Dendritic cell treated with granulocyte-macrophage colony-stimulating factor and Interleukin-4, amounts not matched to agents 40 ng/mL and 50 ng/mL, for 4 days (primary cell): Measurements from ENCODE around the gene ZNF654.

Source experiments
- H3K27ac Mint-ChIP-seq: one replicate; pipeline ENCODE4 v1.8.0; 2022; ENCODE audit warnings: mild to moderate bottlenecking, mixed read lengths
- H3K27me3 Mint-ChIP-seq: one replicate; pipeline ENCODE4 v1.8.0; 2022; ENCODE audit warnings: mild to moderate bottlenecking, mixed read lengths
- H3K36me3 Mint-ChIP-seq: one replicate; pipeline ENCODE4 v1.8.0; 2022; ENCODE audit warnings: low read depth, mixed read lengths
- H3K4me1 Mint-ChIP-seq: one replicate; pipeline ENCODE4 v1.8.0; 2022; ENCODE audit warnings: low read depth, mixed read lengths
- H3K4me3 Mint-ChIP-seq: one replicate; pipeline ENCODE4 v1.8.0; 2022; ENCODE audit warnings: mild to moderate bottlenecking, moderate library complexity, mixed read lengths
- H3K9me3 Mint-ChIP-seq: one replicate; pipeline ENCODE4 v1.8.0; 2022; ENCODE audit warnings: mixed read lengths
- intact Hi-C: fragments of 100-400 bp; cut with micrococcal nuclease; formaldehyde crosslinking; loops from one replicate; pipeline ENCODE4 v1.15.0; 2022

Gene ZNF654

DNA sequence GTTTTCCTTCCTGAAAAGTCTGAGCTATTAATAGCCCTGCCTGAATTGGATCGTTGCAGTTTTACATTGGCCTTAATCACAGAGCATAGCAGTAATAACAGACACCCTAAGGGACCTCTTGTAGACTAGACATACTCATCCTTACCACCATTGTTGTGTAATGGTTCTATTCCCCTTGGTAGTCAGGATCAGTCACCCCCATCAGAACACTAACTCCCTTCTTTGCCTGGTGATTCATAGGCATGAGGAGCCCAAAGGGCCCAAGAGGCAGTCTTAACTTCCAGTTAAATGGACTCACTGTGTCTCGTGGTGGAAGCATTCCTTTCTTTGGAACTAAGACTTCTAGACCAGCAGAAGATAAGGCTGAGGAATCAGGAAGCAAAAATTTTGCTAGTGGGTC is 20.5 kb upstream of the ZNF654 start:
- no peak overlapping the region for H3K4me3 Mint-ChIP-seq
- H3K4me1 Mint-ChIP-seq: peaks cover 5% of the 10 kb centered on the region
- no peaks in the 10 kb centered on the region for H3K27me3 Mint-ChIP-seq
- intact Hi-C loops: no loop called here
- no peaks in the 10 kb centered on the region for H3K9me3 Mint-ChIP-seq
- no peak overlapping the region for H3K27ac Mint-ChIP-seq
- no peaks in the 10 kb centered on the region for H3K36me3 Mint-ChIP-seq

DNA sequence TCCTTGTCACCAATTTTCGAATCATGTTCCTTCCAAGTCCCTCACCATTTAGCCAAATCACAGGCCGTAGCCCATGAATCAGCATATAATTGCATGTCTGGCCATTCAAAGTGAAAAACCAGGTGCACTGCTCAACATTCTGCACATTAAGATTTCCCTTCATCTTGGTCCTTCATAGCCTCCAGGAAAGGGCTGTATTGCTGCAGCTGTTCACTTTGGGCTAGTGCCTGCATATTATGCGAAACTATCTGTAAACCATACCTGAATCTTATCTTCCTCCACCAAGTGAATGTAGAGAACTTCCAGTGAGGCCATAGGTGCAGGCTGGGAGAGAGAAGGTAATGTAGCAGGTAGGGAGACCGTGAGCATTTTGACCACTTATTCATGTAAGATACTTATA is 18.5 kb upstream of the ZNF654 start:
- H3K27ac Mint-ChIP-seq: no peak overlapping the region
- H3K9me3 Mint-ChIP-seq: no peaks in the 10 kb centered on the region
- H3K4me3 Mint-ChIP-seq: no peak overlapping the region
- no peaks in the 10 kb centered on the region for H3K27me3 Mint-ChIP-seq
- intact Hi-C loops: no loop called here
- H3K36me3 Mint-ChIP-seq: no peaks in the 10 kb centered on the region
- no peaks in the 10 kb centered on the region for H3K4me1 Mint-ChIP-seq

DNA sequence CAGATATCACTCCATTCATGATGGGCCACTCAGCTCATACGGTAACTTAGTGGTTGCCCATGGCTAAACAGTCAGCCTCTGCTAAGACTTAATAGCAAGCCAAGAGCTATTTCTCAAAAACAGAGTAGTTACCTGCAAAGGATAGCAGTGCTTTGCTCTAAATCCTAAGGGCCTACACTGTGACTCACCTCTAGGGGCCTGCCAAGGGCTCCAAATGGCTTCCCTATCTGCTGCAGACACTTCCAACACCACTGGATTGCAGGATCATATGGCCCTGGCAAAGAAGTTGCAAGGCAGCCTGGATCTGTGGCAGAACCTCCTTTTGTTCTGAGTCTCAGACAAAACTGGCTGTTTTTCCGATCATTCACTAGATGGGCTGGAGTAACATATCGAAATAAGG is 18.1 kb upstream of the ZNF654 start:
- Mint-ChIP-seq H3K4me3 (no peak overlapping the region), H3K27me3 (no peaks in the 10 kb centered on the region), H3K9me3 (no peaks in the 10 kb centered on the region), H3K36me3 (no peaks in the 10 kb centered on the region), H3K27ac (no peak overlapping the region), H3K4me1 (no peaks in the 10 kb centered on the region)
- intact Hi-C loops: no loop called here

DNA sequence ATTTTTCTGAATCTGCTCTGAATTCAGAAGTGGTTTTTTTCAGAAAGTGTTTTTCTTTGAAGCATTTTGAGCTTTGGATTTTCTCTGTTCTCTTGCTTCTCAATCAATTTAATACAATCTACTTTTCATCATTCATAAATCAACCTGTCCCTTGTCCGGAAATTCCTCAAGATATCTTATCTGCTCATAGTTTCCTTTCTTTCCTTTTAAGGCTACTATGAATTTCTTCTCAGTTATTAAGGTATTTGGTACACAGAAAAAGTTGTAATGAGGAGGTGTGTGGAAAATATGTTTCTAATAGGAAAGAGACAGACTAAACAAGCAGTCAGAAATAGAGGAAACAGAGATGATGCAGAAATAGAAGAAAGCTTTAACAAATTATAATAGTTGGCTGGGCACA is 14.6 kb upstream of the ZNF654 start:
- no peak overlapping the region for H3K4me3 Mint-ChIP-seq
- peaks cover 5% of the 10 kb centered on the region for H3K4me1 Mint-ChIP-seq
- intact Hi-C loops: no loop called here
- no peaks in the 10 kb centered on the region for H3K27me3 Mint-ChIP-seq
- peaks cover 12% of the 10 kb centered on the region for H3K9me3 Mint-ChIP-seq
- no peaks in the 10 kb centered on the region for H3K36me3 Mint-ChIP-seq
- no peak overlapping the region for H3K27ac Mint-ChIP-seq

DNA sequence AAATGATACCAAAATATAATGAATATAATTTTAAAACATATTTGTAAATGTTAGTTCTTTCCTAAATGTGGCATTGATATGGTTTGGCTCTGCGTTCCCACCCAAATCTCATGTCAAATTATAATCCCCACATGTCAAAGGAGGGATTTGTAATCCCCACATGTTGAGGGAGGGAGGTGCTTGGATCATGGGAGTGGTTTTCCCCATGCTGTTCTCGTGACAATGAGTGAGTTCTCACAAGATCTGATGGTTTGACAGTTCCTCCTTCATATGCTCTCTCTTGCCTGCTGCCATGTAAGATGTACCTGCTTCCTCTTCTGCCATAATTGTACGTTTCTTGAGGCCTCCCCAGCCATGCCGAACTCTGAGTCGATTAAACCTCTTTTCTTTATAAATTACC is 12.3 kb upstream of the ZNF654 start:
- Mint-ChIP-seq H3K36me3 (no peaks in the 10 kb centered on the region), H3K4me3 (no peak overlapping the region), H3K9me3 (peaks cover 17% of the 10 kb centered on the region), H3K4me1 (peaks cover 5% of the 10 kb centered on the region), H3K27ac (no peak overlapping the region), H3K27me3 (no peaks in the 10 kb centered on the region)
- intact Hi-C loops: no loop called here

DNA sequence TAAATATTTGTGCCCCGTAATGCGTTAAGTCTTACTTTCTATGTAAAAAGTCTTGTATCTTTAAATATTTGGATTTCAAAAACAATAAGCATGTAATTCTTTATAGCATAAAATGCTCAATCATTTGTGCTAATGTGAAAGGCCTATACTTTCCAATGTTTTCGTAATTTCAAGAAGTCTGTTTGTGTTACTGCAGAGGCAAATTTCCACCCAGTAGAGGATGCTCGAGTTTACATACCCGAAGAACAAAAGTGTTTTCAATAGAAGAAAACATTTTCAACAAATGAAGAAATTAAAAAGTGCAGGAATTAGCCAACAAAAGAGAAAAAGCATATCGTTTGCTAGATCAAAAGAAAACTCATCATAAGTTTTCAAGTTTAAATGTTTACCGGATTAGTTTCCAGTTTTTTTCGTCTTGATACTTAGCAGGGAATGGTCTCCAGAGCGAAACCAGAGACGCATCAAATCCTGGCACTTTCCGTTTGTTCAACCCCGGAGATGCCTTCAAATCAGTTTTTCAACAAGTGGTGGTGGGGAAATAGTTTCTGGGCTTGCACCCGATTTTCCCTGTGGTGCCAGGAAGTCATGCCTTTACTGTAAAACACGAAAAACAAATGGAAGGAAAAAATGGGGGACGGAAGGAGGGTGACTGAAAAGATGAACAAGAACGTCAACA is 1.3 kb upstream of the ZNF654 start:
- Mint-ChIP-seq H3K9me3 (no peaks in the 10 kb centered on the region), H3K4me3 (peak overlapping the region; percentile 96), H3K4me1 (peaks cover 33% of the 10 kb centered on the region), H3K36me3 (peaks cover 40% of the 10 kb centered on the region), H3K27me3 (no peaks in the 10 kb centered on the region), H3K27ac (peak overlapping the region; percentile 92)
- intact Hi-C loops: loop anchor here (2.0 to 5.0 kb wide), 3 partner anchors 27 to 830 kb away; partner anchors contain the start of gene CHMP2B

DNA sequence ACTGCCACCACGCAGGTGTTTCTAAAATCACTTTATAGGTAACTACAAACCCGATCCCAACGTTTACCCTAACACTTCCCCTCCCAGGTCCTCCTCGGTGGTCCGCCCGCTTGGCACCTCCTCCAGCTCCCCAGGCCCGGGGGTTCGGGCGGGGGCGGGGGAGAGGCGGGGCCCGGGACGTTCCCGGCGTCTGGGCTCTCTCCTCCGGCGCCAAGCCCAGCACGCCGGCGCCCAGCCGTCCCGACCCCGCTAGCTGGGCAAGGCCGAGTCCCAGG is 812 bp upstream of the ZNF654 start:
- Mint-ChIP-seq H3K36me3 (peaks cover 40% of the 10 kb centered on the region), H3K27ac (peak overlapping the region; percentile 92), H3K27me3 (no peaks in the 10 kb centered on the region), H3K9me3 (no peaks in the 10 kb centered on the region), H3K4me3 (peak overlapping the region; percentile 96), H3K4me1 (peaks cover 33% of the 10 kb centered on the region)
- intact Hi-C loops: loop anchor here (2.0 to 5.0 kb wide), 3 partner anchors 27 to 831 kb away; partner anchors contain the start of gene CHMP2B

DNA sequence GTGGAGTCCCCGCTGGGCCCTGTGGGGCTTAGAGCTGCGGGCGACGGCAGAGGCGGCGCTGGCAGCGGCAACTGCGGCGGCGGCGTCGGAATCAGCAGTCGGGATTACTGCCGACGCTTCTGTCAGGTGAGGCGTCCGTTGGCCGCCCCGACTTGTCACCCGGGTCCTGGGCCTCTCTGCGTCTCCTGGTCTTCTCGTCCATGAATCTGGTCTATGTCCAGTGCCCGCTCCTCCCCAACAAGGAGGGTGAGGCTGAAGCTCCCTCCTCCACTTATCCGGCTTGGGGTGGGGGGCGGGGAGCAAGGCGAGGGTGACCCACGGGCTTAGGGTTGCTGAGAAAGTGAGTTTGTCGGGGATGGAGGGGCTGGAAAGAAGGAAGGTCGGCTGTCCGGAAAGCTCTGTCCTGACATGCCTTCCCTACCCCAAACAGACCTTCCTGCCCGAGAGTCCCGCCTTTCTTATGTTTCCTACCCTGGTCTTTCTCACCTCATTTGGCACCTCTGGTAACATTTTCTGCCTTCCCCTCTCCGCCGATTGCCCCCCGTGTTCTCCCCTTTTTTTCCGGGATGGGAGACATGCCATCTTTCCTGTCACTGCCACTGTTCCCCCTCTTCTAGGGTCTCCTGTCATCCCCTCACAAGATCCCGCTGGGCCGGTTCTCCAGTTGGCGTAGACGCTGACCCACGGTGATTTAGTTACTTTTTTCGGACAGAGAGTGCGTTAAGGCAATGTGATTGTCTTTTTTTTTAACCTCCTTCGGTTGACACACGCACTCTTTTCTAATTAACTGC is 520 bp downstream of the ZNF654 start:
- Mint-ChIP-seq H3K4me1 (peaks cover 44% of the 10 kb centered on the region), H3K27ac (peak overlapping the region; percentile 92), H3K36me3 (peaks cover 38% of the 10 kb centered on the region), H3K27me3 (no peaks in the 10 kb centered on the region), H3K9me3 (no peaks in the 10 kb centered on the region), H3K4me3 (peak overlapping the region; percentile 96)
- intact Hi-C loops: loop anchor here (1.0 to 5.0 kb wide), 4 partner anchors 29 to 832 kb away; partner anchors contain the start of gene CHMP2B

DNA sequence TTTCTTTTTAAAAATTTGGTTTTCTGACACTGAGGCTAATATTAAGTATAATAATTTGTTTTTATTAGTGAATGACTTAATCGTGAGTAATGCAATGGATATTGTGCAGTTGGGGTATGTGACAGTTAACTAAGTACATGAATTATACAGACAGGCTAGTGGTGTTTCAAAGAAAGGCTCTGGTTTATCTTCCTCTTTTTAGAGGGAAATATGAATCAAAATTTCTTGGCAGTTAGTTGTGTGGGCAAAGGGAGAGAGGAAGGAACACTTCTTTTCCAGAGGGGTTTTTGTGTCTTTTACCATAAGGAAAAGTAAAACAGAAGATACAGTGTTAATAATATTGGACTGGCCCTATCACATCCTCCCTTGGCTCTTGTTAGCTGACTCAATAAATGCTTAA is 2.7 kb downstream of the ZNF654 start:
- H3K4me3 Mint-ChIP-seq: peak overlapping the region; percentile 28
- intact Hi-C loops: no loop called here
- H3K4me1 Mint-ChIP-seq: peaks cover 37% of the 10 kb centered on the region
- no peaks in the 10 kb centered on the region for H3K9me3 Mint-ChIP-seq
- H3K27me3 Mint-ChIP-seq: no peaks in the 10 kb centered on the region
- H3K36me3 Mint-ChIP-seq: peaks cover 19% of the 10 kb centered on the region
- peak overlapping the region; percentile 53 for H3K27ac Mint-ChIP-seq

DNA sequence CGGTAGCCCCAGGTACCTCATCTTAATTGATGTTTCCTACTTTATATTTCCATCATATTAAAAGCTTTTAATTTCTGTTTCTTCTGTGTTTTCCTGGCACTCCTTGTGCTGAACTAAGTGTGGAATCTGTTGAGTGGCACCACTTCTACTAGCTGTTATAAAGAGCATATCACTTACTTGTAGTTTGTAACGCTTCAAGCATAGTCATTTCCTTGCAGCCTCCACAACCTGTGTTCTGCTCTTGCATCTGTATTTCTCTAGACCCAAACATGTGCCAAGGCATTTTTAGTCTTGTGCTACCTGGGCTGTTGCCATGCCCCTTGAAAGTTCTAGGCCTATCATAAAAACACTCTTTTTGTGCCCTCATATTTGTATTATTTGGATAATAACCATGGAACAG is 16.0 kb downstream of the ZNF654 start:
- no peak overlapping the region for H3K27ac Mint-ChIP-seq
- intact Hi-C loops: no loop called here
- H3K4me1 Mint-ChIP-seq: peaks cover 45% of the 10 kb centered on the region
- no peaks in the 10 kb centered on the region for H3K9me3 Mint-ChIP-seq
- H3K4me3 Mint-ChIP-seq: no peak overlapping the region
- H3K36me3 Mint-ChIP-seq: peaks cover 6% of the 10 kb centered on the region
- H3K27me3 Mint-ChIP-seq: no peaks in the 10 kb centered on the region

DNA sequence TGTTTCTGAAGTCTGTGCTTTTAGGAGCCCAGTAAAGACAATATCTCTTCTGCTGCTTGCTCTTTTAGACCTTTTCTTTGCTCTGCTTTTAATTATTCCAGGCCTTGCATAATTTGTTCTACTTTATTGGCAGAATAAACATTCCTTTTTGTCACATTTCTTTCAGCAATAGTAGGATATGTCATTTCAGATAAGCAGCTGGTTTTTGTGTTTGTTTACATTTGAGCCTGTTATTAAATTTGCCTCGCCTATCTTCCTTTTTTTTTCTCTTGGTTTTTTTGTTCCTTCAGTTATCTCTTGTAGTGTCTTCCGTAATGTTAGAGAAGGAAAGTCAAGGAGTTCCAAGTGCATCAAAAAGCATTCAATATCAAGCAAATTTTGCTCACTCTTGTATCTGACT is 16.4 kb downstream of the ZNF654 start:
- H3K27me3 Mint-ChIP-seq: no peaks in the 10 kb centered on the region
- H3K4me3 Mint-ChIP-seq: no peak overlapping the region
- H3K9me3 Mint-ChIP-seq: no peaks in the 10 kb centered on the region
- H3K27ac Mint-ChIP-seq: peak overlapping the region; percentile 1
- H3K36me3 Mint-ChIP-seq: peaks cover 6% of the 10 kb centered on the region
- intact Hi-C loops: no loop called here
- peaks cover 45% of the 10 kb centered on the region for H3K4me1 Mint-ChIP-seq

DNA sequence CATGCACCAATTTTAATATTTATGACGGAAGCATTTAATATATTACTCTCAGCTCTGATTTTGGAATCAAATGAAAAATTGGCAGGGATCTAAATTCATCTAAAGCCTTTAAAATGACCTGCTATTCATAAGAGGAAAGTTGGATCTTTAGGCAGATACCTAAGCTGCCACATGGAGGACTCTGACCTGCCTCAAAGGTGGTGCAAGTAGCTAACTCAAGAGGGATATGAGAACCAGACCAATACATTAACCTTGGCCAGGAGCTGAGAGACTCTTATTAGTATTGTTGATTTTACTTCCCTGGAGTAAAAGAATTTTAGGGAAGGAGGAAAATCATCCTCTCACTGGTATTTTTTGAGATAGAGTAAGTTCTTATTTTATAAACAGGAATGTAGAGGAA is 17.7 kb downstream of the ZNF654 start:
- intact Hi-C loops: no loop called here
- Mint-ChIP-seq H3K36me3 (peaks cover under 1% of the 10 kb centered on the region), H3K9me3 (no peaks in the 10 kb centered on the region), H3K4me3 (no peak overlapping the region), H3K27ac (no peak overlapping the region), H3K4me1 (peaks cover 52% of the 10 kb centered on the region), H3K27me3 (no peaks in the 10 kb centered on the region)

DNA sequence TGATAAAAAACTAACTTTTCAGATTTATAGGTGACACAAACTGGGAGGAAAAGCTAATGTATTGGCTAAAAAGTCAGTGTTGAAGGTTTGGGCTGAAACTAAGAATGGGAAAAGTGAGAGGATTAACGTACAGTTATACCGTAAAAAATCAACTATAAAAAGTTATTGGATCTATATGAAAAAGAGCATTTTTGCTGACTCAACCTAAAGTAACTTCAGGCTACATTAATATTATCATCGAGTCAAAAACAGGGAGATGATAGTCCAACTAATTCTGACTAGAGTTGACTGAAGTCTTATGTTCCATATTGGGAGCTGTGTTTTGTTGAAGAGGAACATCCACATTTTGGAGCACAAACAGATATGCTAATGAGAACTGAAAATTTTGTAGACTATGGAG is 19.9 kb downstream of the ZNF654 start:
- Mint-ChIP-seq H3K27me3 (no peaks in the 10 kb centered on the region), H3K4me3 (no peak overlapping the region), H3K9me3 (no peaks in the 10 kb centered on the region), H3K27ac (no peak overlapping the region), H3K36me3 (peaks cover under 1% of the 10 kb centered on the region), H3K4me1 (peaks cover 55% of the 10 kb centered on the region)
- intact Hi-C loops: no loop called here

DNA sequence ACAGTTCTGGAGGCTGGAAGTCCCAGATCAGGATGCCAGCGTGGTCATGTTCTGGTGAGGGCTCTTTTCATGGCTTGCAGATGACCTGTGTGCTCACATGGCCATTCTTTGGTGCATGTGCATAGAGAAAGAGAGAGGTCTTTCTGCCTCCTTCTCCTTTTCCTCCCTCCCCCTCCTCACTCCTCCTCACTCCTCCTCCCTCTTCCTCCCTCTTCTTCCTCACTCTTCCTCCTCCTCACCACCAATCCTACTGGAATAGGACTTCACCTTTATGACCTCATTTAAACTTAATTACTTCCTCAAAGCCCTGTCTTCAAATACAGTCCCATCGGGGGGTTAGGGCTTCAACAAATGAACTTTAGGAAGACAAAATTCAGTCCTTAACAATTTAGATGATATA is 23.8 kb downstream of the ZNF654 start:
- H3K9me3 Mint-ChIP-seq: no peaks in the 10 kb centered on the region
- H3K27ac Mint-ChIP-seq: no peak overlapping the region
- peaks cover 37% of the 10 kb centered on the region for H3K4me1 Mint-ChIP-seq
- intact Hi-C loops: no loop called here
- no peak overlapping the region for H3K4me3 Mint-ChIP-seq
- no peaks in the 10 kb centered on the region for H3K27me3 Mint-ChIP-seq
- H3K36me3 Mint-ChIP-seq: peaks cover 25% of the 10 kb centered on the region
